Activated CD4-positive, alpha-beta T cell treated with anti-CD3 and anti-CD28 coated beads, Interleukin-2, amount 10 ng/mL, durations not matched to agents 7 days and 5 days (primary cell): ENCODE measurements around the gene KRIT1. TPM values are rescaled to one million over a fixed set of nuclear protein-coding genes. Genes with fewer than 3 reads are reported as not detected.
A peak's percentile ranks its signal among the peaks of the same experiment; 100 is the strongest.

Experiments
- CTCF ChIA-PET: fragments of 350-600 bp; sonication (Branson Sonifier 250); formaldehyde crosslinking; loops from one replicate; lab custom pipeline; 2021; ENCODE audit warnings: antibody characterized with exemption; lab: Charles Lee
- POLR2A ChIA-PET: fragments of 350-600 bp; sonication (Branson Sonifier 250); formaldehyde crosslinking; loops from one replicate; lab custom pipeline; 2021; ENCODE audit warnings: antibody characterized with exemption; lab: Charles Lee
- DNase-seq: peaks from one replicate; pipeline ENCODE4 v3.0.0-alpha.2; 2020
- H3K27ac Mint-ChIP-seq: one replicate; pipeline ENCODE4 v1.8.0; 2021; ENCODE audit warnings: mild to moderate bottlenecking, moderate library complexity, mixed read lengths
- H3K27me3 Mint-ChIP-seq: one replicate; pipeline ENCODE4 v1.8.0; 2021; ENCODE audit warnings: mixed read lengths
- H3K36me3 Mint-ChIP-seq: one replicate; pipeline ENCODE4 v1.8.0; 2021; ENCODE audit warnings: low read depth, mixed read lengths
- H3K4me1 Mint-ChIP-seq: one replicate; pipeline ENCODE4 v1.8.0; 2021; ENCODE audit warnings: mixed read lengths
- H3K4me3 Mint-ChIP-seq: one replicate; pipeline ENCODE4 v1.8.0; 2021; ENCODE audit warnings: mild to moderate bottlenecking, moderate library complexity, mixed read lengths
- H3K9me3 Mint-ChIP-seq: one replicate; pipeline ENCODE4 v1.8.0; 2021; ENCODE audit warnings: mixed read lengths
- total RNA-seq, 2 experiments: library from RNA; stranded (reverse); gene quantifications; one replicate each; pipeline ENCODE4 v1.2.3, GENCODE V29; 2021

KRIT1 gene
- total RNA-seq = 10 to 100 TPM; 45.8 to 49.0 TPM

- peaks cover 39% of the 10 kb centered on the region for H3K4me1 Mint-ChIP-seq
- peak within 1 kb of the TSS; percentile 97 for H3K4me3 Mint-ChIP-seq
- peak; percentile 90 for DNase-seq
- H3K9me3 Mint-ChIP-seq = no peaks in the 10 kb centered on the region
- POLR2A ChIA-PET = interaction anchor here (0.8 kb wide), 1 partner anchor 202 kb away, joined by 6 read pairs; the partner anchor contains the start of gene GATAD1
- H3K27me3 Mint-ChIP-seq = no peaks in the 10 kb centered on the region
- H3K36me3 Mint-ChIP-seq = peaks cover 22% of the 10 kb centered on the region
- peak within 1 kb of the TSS; percentile 99 for H3K27ac Mint-ChIP-seq
- CTCF ChIA-PET = interaction anchor here (0.6 to 2.9 kb wide), 8 partner anchors 9 to 201 kb away, joined by 3 to 14 read pairs (median 3); partner anchors contain the start of gene GATAD1
Observed at GRCh38 chr7:92245487-92246359, at the start of gene KRIT1, which contains the start of gene ANKIB1. TSS of gene KRIT1 (minus strand) at chr7:92245914. CDS start at chr7:92242135, 3,779 bp downstream. TSS of gene ANKIB1 (plus strand) at chr7:92245974. CDS start at chr7:92294979, 49,005 bp downstream.

DNA sequence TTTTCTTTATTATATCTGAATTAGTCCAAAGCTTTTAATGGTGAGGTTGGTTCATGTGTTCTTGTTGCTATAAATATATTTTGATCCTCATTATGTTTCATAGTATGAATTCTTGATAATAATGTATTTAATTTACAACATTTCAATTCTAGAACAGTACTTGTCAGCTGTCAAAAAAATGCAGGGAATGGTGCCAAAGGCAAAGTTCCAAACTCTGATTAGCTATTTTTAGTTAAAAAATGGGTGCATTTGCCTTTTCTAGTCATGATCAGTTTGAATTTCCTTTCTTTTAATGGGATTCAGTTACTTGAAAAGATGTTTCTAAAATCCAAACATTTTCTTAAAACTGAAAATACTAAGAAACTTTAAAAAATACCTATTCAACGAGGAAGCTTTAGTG, 49.7 kb upstream of the KRIT1 start:
- CTCF ChIA-PET = interaction anchor here (0.9 kb wide), 1 partner anchor 9 kb away, joined by 3 read pairs; no protein-coding TSS in a partner anchor
- peaks cover 13% of the 10 kb centered on the region for H3K4me1 Mint-ChIP-seq
- H3K27me3 Mint-ChIP-seq = no peaks in the 10 kb centered on the region
- H3K27ac Mint-ChIP-seq = no peak overlapping the region
- H3K9me3 Mint-ChIP-seq = no peaks in the 10 kb centered on the region
- peaks cover 18% of the 10 kb centered on the region for H3K36me3 Mint-ChIP-seq
- POLR2A ChIA-PET = no interaction called here
- H3K4me3 Mint-ChIP-seq = no peak overlapping the region
- no peak for DNase-seq

- ChIA-PET CTCF (no interaction called here), POLR2A (no interaction called here)
- peaks cover 16% of the 10 kb centered on the region for H3K36me3 Mint-ChIP-seq
- peaks cover 14% of the 10 kb centered on the region for H3K4me1 Mint-ChIP-seq
- H3K4me3 Mint-ChIP-seq = no peak overlapping the region
- no peaks in the 10 kb centered on the region for H3K9me3 Mint-ChIP-seq
- no peaks in the 10 kb centered on the region for H3K27me3 Mint-ChIP-seq
- no peak for DNase-seq
- H3K27ac Mint-ChIP-seq = no peak overlapping the region
Observed at GRCh38 chr7:92293896-92294590, 48.3 kb upstream of the KRIT1 start.

DNA sequence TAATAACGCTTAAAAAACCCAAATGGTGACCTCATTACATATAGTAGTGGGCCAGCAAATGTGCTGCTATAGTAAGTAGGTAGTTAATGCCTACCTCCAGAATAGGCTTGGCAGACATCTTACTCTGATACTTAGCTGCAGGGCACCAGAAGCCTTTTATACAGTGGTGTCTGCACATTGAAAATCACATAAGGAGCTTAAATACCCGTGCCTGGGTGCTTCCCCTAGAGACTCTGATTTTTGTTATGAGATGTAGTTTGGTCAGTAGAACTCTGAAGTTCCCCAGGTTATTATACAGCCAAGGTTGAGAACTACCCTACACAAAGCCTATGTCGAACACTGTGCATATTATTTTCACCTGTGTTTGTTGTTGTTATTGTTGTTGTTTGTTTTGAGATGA, 47.3 kb upstream of the KRIT1 start:
- ChIA-PET CTCF (no interaction called here), POLR2A (no interaction called here)
- Mint-ChIP-seq H3K4me1 (peaks cover 17% of the 10 kb centered on the region), H3K27me3 (no peaks in the 10 kb centered on the region), H3K27ac (no peak overlapping the region), H3K4me3 (no peak overlapping the region), H3K9me3 (peaks cover 4% of the 10 kb centered on the region), H3K36me3 (peaks cover 17% of the 10 kb centered on the region)
- no peak for DNase-seq

DNA sequence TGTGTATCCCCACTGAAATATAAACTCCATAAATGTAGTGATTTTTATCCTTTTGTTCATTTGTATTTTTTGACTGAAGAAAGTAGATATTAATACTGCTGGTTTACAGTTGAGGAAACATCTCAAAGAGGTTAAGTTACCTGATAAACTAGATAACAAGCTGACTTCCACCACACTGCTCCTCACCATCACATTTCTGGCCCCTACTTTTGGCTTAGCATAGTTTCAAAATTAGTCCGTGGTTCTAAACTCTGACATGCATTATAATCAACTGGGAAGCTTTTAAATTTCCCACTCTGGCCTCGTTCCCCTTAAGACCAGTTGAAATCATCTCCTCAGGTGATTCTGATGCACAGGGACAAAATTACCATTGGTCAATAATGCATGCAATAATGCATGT, 43.6 kb upstream of the KRIT1 start:
- H3K36me3 Mint-ChIP-seq = peaks cover 12% of the 10 kb centered on the region
- no peak for DNase-seq
- H3K9me3 Mint-ChIP-seq = peaks cover 8% of the 10 kb centered on the region
- H3K27me3 Mint-ChIP-seq = no peaks in the 10 kb centered on the region
- H3K4me1 Mint-ChIP-seq = peaks cover 15% of the 10 kb centered on the region
- POLR2A ChIA-PET = no interaction called here
- no peak overlapping the region for H3K4me3 Mint-ChIP-seq
- no peak overlapping the region for H3K27ac Mint-ChIP-seq
- CTCF ChIA-PET = no interaction called here

DNA sequence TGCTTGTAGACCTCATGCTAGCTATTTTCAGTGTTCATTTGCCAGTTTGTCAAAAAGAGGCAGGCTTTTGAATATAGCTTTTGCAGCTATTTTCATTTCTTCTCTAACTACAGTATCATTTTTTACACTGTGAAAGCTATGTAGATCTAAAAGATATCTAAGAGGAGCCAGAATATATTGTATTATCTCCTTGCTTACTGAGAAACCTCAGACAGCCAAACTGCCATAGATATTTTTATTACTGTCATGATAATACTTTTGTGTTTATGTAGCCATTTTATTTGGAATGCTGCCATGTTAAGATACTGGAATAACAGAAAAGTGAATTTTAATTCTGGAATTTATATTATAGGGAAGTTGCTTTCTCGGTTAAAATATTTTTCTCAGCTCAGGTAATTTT, 37.2 kb upstream of the KRIT1 start:
- H3K27ac Mint-ChIP-seq = no peak overlapping the region
- POLR2A ChIA-PET = no interaction called here

GRCh38 chr7:92282221-92282814, 36.6 kb upstream of the KRIT1 start:
- no peak overlapping the region for H3K4me3 Mint-ChIP-seq
- no peaks in the 10 kb centered on the region for H3K4me1 Mint-ChIP-seq
- peaks cover 31% of the 10 kb centered on the region for H3K36me3 Mint-ChIP-seq
- ChIA-PET CTCF (interaction anchor here (1.1 kb wide), 1 partner anchor 16 kb away, joined by 3 read pairs; no protein-coding TSS in a partner anchor), POLR2A (no interaction called here)
- no peak for DNase-seq
- H3K9me3 Mint-ChIP-seq = peaks cover 19% of the 10 kb centered on the region
- no peaks in the 10 kb centered on the region for H3K27me3 Mint-ChIP-seq
- no peak overlapping the region for H3K27ac Mint-ChIP-seq

More for the DNA sequence above, 37.2 kb upstream of the KRIT1 start:
- peaks cover 31% of the 10 kb centered on the region for H3K36me3 Mint-ChIP-seq
- CTCF ChIA-PET = interaction anchor here (1.1 kb wide), 1 partner anchor 17 kb away, joined by 3 read pairs; no protein-coding TSS in a partner anchor
- no peaks in the 10 kb centered on the region for H3K27me3 Mint-ChIP-seq
- H3K4me3 Mint-ChIP-seq = no peak overlapping the region
- H3K4me1 Mint-ChIP-seq = no peaks in the 10 kb centered on the region
- H3K9me3 Mint-ChIP-seq = peaks cover 20% of the 10 kb centered on the region
- no peak for DNase-seq

DNA sequence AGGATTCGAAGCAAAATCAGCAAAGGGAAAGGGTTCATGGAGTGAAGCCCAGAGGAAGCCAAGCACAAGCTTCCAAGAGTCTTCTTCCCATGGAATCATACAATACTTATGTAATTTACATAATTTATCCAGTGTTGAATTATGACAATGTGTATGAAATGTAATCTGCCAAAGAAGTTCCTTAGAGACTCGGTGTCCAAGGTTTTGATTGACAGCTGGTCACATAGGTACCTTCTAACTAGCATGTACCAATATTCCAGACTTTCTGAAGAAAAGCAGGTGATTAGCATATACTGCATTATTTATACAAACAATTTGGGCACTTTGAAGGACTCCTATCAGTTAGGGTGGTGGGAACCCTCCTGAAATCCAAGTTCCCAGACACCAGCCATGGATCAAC, 35.3 kb upstream of the KRIT1 start:
- no peak overlapping the region for H3K4me3 Mint-ChIP-seq
- peaks cover 25% of the 10 kb centered on the region for H3K9me3 Mint-ChIP-seq
- no peaks in the 10 kb centered on the region for H3K27me3 Mint-ChIP-seq
- no peak for DNase-seq
- H3K27ac Mint-ChIP-seq = no peak overlapping the region
- ChIA-PET POLR2A (no interaction called here), CTCF (interaction anchor here (0.8 kb wide), 1 partner anchor 9 kb away, joined by 3 read pairs; no protein-coding TSS in a partner anchor)
- peaks cover 33% of the 10 kb centered on the region for H3K36me3 Mint-ChIP-seq
- H3K4me1 Mint-ChIP-seq = no peaks in the 10 kb centered on the region

DNA sequence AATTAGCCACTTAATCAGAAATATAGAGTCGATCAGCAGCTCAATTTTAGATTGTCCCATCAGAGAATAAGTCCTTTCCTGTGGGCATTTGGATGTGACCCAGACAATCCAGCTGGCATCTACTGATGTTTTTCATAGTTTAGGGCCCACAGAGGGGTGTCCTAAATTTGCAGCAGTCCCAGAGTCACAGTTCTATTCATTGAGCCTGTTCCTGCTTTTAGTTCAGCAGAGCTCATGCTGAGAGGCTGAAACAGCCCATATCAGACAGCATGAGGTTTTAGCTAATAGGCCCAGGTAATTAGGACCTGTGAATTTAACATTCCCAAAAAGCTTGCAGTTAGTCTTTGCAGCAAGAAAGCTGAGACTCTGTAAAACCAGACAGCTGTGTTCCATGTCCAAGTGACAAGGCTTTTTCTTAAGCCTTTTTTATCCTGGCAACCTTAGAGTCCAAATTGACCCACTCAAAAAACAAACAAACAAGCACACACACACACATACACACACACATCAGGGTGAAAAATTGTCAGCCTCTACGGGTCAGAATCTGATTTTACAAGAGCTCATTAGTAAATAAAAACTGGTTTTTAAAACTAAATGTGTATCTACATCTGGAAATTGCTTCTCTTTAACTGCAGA, 33.8 kb upstream of the KRIT1 start:
- H3K4me3 Mint-ChIP-seq = no peak overlapping the region
- H3K4me1 Mint-ChIP-seq = no peaks in the 10 kb centered on the region
- H3K27me3 Mint-ChIP-seq = no peaks in the 10 kb centered on the region
- ChIA-PET CTCF (interaction anchor here (0.6 to 0.8 kb wide), 2 partner anchors 11 to 301 kb away, joined by 3 to 5 read pairs; no protein-coding TSS in a partner anchor), POLR2A (no interaction called here)
- no peak for DNase-seq
- H3K27ac Mint-ChIP-seq = no peak overlapping the region
- H3K9me3 Mint-ChIP-seq = peaks cover 23% of the 10 kb centered on the region
- H3K36me3 Mint-ChIP-seq = peaks cover 37% of the 10 kb centered on the region

DNA sequence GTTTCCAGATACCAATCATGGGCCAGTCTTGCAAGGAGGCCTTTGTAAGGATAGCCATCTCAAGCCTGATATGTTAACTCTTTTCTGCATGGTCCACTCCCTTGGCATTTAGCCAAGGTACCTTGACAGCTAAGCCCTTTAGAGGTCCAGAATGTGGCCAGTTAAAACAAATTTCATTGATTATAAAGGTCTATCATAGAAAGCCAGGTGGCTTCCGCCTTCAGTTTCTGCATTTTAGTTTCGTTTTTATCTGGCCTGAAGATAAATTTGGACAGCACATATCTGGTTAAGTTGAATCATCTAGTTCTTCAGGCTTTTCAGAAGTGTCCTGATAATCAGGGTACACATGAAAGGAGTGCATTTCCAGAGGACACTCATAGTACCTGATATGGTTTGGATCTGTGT, 30.7 kb upstream of the KRIT1 start:
- Mint-ChIP-seq H3K4me3 (no peak overlapping the region), H3K36me3 (peaks cover 38% of the 10 kb centered on the region), H3K27me3 (no peaks in the 10 kb centered on the region), H3K9me3 (peaks cover 23% of the 10 kb centered on the region), H3K27ac (no peak overlapping the region), H3K4me1 (peaks cover 1% of the 10 kb centered on the region)
- ChIA-PET CTCF (no interaction called here), POLR2A (no interaction called here)
- no peak for DNase-seq

DNA sequence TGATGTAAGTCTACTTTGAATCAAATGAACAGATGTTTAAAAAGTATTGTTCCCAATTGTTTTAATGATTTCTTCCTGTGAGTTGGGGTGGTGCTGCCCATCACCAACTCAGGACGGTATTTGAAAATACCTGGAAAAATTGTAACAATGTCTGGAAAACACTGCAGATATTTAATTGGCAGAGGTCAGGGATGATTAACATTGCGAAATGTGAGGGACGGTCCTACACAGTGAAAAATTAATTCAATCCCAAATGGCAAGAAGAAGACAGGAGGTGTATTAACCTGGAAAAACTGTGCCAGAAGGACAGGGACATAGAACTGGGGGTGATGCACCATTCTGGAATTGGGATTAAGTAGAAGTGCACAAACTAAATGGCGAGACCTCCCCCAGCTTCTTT, 29.6 kb upstream of the KRIT1 start:
- Mint-ChIP-seq H3K36me3 (peaks cover 29% of the 10 kb centered on the region), H3K27me3 (no peaks in the 10 kb centered on the region), H3K27ac (no peak overlapping the region), H3K9me3 (peaks cover 16% of the 10 kb centered on the region), H3K4me3 (no peak overlapping the region), H3K4me1 (peaks cover 1% of the 10 kb centered on the region)
- ChIA-PET POLR2A (interaction anchor here (0.6 kb wide), 1 partner anchor 10 kb away, joined by 3 read pairs; no protein-coding TSS in a partner anchor), CTCF (no interaction called here)
- DNase-seq = no peak

- DNase-seq = no peak
- H3K4me3 Mint-ChIP-seq = no peak overlapping the region
- CTCF ChIA-PET = interaction anchor here (1.2 kb wide), 1 partner anchor 11 kb away, joined by 3 read pairs; no protein-coding TSS in a partner anchor
- no peaks in the 10 kb centered on the region for H3K9me3 Mint-ChIP-seq
- peaks cover 8% of the 10 kb centered on the region for H3K36me3 Mint-ChIP-seq
- POLR2A ChIA-PET = no interaction called here
- peaks cover 2% of the 10 kb centered on the region for H3K4me1 Mint-ChIP-seq
- H3K27me3 Mint-ChIP-seq = no peaks in the 10 kb centered on the region
- no peak overlapping the region for H3K27ac Mint-ChIP-seq
Observed at GRCh38 chr7:92268921-92269320, 23.2 kb upstream of the KRIT1 start.
